GM19397 (cell line): ENCODE measurements around the gene TNIK.

Source experiments
- ATAC-seq: cut with Tn5 transposase; IDR thresholded peaks from one replicate; pipeline ENCODE4 v1.9.1; 2021; ENCODE audit warnings: mild to moderate bottlenecking, moderate library complexity; ENCODE audit not compliant: unreplicated experiment

Gene TNIK

DNA sequence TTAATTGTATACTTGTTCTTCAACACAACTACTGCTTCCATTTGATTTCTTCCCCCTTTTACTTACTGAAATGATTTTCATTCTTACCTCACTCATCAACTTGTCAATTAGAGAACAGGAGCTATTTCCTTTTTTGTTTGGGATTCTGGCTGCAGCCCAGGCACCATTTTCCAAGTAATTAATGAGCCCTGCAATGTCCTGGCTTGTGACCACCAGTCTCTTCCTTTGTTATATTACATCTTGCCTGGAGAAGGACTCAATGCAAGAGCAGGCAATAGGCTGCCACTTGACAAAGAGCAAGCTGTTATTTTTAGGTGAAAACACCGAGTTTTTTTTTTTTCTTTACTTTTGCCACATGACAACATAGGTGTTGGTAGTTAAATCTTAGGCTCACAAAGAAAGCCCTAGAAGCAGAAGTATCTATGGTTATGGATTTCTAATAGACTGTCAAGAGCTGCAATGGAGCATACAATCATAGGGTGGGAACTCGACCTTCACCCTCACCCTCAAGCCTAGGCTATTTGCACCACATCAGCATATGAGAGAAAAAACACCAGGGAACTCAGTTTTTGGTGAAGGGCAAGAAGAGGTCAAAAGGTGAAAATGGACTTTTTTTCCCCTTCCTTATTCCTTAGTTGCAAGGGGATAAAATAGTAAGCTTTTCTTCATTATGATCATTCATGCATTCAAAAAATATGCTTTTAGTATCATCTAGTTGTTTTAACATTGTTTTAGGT lies 114.9 kb downstream of the TNIK start:
- ATAC-seq: no peak

- ATAC-seq: no peak
These were observed 116.5 kb downstream of the TNIK start for GRCh38 chr3:171343693-171344092.

DNA sequence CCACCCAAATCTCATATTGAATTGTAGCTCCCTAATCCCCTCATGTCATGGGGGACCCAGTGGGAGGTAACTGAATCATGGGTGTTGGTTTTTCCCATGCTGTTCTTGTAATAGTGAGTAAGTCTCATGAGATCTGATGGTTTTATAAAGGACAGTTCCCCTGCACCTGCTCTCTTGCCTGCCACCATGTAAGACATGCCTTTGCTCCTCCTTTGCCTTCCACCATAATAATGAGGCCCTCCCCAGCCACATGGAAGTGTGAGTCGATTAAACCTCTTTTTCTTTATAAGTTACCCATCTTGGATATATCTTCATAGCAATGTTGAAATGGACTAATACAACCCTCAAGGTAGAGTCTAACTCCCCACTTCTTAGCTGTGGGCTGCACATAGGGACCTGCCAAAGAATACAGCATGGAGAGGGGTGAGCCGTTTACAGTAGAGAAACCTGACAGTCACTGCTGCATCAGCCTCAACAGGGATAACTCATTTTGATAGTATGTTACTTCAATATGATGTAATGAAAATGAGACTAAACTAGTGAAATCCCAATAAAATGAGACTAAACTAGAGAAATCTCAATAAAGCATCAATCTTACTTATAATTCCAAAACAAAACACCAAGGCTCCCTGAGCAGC lies 117.3 kb downstream of the TNIK start:
- no peak for ATAC-seq

- ATAC-seq: no peak
These were observed 118.0 kb downstream of the TNIK start for GRCh38 chr3:171342200-171342599.

DNA sequence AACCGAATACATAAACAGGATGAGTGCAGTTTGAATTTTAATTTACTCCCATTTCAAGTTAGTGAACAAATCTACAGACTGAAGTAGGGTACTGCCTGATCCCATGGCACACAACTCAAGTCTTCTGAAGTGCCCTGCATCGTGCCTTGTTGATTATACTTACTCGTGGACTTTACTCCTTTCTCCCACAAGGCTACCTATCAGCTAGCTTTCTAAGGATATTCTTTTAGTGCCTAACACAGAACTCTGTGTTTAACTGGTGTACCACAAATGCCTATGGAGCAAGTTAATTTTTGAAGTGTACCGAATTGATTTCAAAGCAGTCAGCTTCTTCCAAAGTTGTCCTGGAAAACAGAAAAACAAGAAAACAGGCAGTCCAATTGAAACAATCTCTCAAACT lies 119.8 kb downstream of the TNIK start:
- no peak for ATAC-seq

DNA sequence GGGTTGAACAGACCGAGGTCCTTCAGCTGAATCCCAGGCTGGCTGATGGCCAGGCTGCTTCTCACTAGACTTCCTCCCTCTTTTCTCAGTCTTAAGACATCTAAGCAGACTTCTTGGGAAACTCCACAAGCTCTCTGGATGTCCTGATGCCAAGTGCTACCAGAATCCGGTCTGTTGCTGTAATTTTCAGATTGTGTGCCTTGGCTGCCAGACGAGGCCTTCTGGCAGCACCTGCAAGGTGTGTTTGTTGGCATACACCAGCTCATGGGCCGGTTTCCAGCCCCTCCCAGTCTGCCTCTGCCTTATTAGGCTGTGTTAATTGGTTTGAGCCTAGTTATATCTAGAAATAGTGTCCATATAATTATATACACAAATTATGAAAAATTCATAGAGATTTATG lies 120.6 kb downstream of the TNIK start:
- no peak for ATAC-seq

DNA sequence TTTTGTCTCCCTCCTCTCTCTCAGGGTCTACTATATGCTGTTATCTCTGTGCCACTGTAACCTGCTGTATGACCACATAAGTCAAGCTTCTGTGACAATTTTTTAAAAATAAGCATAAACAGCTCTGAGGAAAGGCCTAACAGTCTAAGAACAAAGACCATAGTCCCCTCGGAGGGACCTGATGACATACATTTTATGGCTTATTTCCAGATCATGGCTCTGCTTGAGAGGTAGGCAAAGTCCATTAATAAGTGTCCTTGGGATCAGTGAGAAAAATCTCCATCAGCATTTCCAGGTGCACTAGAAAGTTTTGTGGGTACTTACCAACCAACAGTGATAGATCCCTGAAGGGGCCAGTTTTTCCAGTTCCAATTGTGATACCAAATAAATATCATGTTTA lies 123.8 kb downstream of the TNIK start:
- ATAC-seq: no peak

GRCh38 chr3:171335559-171335958 lies 124.6 kb downstream of the TNIK start:
- ATAC-seq: no peak

- ATAC-seq: no peak
These were observed 125.8 kb downstream of the TNIK start for GRCh38 chr3:171334465-171334811.

GRCh38 chr3:171333784-171334464 lies 126.3 kb downstream of the TNIK start:
- no peak for ATAC-seq

DNA sequence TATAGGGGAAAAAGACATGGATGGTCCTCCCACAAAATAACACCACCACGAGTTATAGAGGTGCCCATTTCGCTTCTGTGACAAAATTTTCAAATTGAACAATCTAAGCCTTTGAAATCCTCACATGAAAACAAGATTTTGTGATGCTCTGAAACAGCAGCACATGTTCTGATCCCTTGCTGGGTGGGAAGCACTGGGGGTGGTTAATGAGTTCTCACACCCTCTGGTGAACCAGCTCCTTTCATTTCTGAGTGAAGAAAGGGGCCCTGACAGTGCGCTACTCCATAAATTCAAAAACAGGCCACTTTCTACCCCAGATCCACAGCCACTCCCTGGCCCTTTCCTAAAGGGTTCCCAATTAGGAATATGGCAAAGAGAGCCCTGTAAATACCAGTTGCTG lies 129.3 kb downstream of the TNIK start:
- ATAC-seq: no peak

DNA sequence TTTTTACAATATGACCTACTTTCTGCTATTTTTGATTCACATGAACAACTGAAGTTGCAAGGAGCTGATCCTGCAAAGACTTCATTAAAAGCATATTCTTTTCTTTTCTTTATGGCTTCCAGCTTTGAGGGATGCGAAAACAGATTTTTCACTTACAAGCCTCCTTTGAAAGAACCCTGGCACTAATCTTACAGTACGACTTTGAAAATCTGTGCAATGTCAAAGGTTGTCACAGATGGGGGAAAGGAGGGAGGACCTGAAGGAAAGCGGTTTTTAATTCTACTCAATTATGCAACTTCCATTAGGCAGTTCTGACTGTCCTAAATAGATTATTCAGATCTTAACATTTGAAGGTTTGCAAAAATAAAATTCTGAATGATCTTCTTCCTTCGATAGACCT lies 130.5 kb downstream of the TNIK start:
- no peak for ATAC-seq

DNA sequence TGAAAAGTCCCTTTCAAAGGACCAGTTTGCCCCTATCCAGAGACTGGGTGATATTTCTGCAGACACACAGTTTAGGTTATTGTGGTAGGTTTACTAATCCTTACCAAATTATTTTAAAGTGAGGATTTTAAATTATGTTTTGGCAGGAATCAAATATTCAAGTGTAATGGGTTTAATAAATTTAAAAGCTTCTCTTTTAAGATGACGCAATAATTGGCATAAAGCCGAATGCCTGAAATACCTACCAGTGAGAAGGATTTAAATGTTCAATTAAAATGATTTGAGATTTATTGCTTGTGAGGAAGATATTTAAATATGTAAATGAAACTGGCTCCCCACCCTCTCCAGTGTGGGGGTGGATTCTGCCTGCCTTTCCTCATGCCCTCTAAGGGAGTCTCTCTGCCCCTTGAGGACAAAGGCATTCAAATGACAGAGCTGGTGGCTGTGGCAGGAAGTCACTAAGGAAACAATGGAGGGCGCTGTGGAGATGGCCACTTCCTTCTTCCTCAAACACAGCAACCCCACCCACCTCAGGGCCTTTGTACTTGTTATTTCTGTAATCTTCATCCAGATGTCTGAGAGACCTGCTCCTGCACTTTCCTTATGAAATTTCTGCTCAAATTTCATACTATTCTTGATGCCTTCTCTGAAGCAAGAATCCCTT lies 131.7 kb downstream of the TNIK start:
- ATAC-seq: no peak

DNA sequence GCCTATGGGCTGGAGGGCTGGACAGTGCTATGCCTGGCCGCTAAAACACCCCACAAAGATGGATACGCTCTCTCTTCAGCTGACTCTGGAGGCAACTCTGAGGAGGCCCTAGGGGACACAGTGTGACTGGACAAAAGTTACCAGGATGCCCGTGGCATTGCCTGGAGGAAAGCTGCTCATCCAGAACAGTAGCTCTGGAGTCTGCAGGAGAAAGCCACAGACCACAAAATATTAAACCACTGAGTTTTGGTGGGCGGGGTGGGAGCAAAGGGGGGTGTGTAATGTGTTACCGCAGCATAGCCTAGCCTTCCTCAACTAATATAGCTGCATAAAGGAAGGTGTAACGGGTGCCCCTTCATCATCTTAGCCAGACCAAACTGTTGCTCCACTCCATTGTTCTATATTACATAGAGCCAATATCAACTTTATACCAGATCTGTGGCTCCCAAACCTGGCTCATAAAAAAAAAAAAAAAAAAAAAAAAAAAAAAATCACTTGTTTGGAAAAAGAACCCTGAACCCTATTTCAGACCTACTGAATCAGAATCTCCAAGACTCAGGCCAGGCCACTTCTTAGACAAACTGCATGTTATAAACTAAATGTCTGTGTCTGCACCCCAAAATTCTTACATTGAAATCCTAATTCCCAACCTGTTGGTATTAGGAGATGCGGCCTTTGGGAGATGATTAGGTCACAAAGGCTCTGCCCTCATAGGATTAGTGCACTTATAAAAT lies 132.6 kb downstream of the TNIK start:
- ATAC-seq: no peak

DNA sequence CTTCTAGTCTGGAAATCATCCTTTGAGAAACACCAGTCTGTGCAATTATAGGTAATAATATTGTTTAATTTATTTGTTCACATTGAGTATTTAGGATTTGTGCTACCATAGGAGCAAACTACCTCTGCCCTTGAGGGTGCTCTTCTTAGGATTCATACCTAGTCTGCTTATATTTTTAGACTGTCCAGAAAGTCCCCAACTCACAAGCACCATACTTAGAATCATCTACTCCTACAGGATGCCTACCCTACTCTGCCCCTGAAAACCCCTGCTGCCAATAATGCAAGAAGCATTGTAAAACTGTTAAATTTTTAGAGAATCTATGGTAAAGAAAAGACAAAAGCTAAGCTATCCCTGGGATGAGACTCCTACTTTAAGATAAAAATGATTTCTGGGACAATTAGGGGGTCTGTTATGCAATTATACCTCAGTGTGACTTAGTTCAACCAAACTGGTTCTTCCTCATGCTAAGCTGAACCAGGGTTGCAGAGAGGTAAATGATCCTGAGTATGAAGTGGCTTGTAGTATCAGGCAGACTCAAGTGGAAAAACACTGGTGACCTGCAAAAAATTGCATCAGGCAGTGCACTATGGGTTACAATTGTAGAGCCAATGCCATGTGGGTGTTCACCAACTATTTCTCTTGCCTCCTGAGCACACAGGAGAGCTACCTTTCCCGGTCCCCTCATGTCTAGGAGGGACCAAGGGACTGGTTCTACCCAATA lies 133.3 kb downstream of the TNIK start:
- ATAC-seq: no peak

- ATAC-seq: no peak
These were observed 136.2 kb downstream of the TNIK start for GRCh38 chr3:171323938-171324536.

DNA sequence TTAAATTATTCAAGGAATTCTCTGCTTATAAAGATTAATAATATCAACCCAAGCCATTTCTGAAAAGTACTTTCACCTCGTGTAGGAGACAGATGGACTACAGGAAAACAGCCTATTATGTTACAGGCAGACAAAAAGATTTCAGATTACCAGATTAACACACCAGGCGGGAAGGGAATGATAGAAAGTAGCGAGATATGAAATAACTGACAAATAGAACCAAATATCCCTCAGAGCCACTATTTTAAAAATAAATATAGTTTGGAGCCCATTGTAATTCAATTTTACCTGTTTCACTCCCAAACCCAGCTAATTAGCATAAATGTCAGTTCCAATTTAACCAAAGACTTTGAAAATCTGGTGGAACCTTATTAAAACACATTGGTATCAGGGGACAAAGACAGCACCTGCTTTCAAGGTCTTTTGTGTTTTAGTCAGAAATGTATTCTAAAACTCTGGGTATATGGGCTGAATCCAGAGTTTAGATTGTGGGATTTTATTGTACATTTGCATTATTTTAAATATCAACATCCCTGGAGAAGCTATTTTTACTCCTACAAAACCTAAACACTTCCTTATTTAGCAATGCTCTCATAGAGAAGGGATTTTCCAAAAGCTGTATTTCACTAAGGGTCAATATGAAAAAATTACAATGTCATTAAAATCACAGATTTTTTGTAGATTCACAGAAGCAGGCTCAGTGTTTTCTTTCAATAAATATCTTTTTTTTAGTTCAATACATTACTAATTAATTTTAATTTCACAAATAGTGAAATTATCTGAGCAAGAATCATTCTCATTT lies 138.4 kb downstream of the TNIK start:
- ATAC-seq: no peak

GRCh38 chr3:171320750-171321558 lies 139.3 kb downstream of the TNIK start:
- ATAC-seq: no peak
